HG03280 (cell line): Measurements from ENCODE around the gene HIRA.
A peak's percentile ranks its signal among the peaks of the same experiment; 100 is the strongest.
"Not testable (repeated sequence)": the region's sequence is repeated elsewhere in the genome, so short reads cannot be mapped to it uniquely, and the experiment has no call there.

Source experiments
- ATAC-seq: cut with Tn5 transposase; IDR thresholded peaks from one replicate; pipeline ENCODE4 v1.9.1; 2021; ENCODE audit warnings: mild to moderate bottlenecking, moderate library complexity; ENCODE audit not compliant: unreplicated experiment

HIRA gene

GRCh38 chr22:19331474-19331873 is 100.1 kb downstream of the HIRA start:
- no peak for ATAC-seq

DNA sequence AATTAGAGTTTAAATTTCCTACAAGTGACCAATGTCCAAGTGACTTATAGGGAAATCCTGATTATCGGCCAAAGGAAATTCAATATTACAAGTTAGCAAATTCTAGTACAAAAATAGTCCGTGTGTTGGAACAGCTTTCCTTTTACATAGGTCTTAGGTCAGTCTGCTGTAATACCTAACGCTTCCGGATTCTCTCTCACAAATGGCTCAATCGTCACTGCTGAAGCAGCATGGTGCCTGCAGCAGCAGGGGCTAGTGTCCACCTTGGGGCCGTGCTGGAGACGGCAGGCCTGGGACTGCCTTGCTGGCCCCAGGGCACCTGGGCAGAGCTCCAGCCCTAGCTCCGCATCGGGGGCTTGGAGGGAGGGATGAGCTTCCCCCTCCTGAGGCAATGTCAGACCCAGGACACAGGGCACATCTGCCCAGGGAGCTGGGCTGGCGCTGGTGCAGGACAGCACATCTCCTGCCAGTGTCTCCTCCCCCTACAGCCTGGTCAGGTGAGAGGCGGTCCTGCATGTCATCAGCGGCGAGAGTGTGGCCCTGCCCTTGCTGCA is 100.6 kb downstream of the HIRA start:
- ATAC-seq: no peak

DNA sequence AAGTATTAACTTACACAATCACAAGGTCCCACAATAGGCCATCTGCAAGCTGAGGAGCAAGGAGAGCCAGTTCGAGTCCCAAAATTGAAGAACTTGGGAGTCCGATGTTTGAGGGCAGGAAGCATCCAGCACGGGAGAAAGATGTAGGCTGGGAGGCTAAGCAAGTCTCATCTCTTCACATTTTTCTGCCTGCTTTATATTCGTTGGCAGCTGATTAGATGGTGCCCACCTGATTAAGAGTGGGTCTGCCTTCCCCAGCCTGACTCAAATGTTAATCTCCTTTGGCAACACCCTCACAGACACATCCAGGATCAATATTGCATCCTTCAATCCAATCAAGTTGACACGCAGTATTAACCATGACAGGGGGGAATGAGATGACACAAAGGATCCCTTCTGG is 101.3 kb downstream of the HIRA start:
- ATAC-seq: not testable (repeated sequence)

GRCh38 chr22:19329454-19329853 is 102.1 kb downstream of the HIRA start:
- ATAC-seq: no peak

- no peak for ATAC-seq
Observed at GRCh38 chr22:19325296-19325948, 106.1 kb downstream of the HIRA start.

- ATAC-seq: not testable (repeated sequence)
Observed at GRCh38 chr22:19323420-19323819, 108.1 kb downstream of the HIRA start.

DNA sequence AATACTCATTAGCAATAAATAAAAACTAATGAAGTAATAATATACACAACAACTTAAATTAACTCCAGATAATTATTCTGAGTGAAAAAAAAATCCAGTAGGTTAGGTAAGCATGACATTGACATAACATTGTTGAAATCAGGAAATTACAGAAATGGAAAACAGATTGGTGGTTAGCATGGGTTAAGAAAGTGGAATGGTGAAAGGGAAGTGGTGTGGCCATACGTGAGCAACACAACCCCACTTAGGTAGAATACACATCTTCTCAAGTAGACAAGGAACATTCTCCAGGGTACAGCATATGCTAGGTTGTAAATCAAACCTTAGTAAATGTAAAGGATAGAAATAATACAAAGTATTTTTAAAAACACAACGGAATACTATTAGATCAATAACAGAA is 109.8 kb downstream of the HIRA start:
- ATAC-seq: no peak

GRCh38 chr22:19320136-19320535 is 111.4 kb downstream of the HIRA start:
- ATAC-seq: not testable (repeated sequence)

- no peak for ATAC-seq
Observed at GRCh38 chr22:19319281-19319680, 112.3 kb downstream of the HIRA start.

DNA sequence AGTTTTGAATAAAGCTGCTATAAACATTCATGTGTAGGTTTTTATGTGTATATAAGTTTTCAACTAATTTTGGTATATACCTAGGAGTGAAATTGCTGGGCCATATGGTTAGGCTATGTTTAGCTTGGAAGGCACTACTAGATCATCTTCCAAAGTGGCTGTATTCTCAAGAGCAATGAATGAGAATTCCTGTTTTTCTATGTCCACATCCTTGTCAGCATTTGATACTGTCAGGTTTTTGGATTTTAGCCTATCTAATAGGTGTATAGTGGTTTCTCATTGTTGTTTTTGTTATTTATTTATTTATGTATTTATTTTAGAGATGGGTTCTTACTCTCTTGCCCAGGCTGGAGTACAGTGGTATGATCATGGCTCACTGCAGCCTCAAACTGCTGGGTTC is 113.7 kb downstream of the HIRA start:
- ATAC-seq: no peak

GRCh38 chr22:19307872-19308271 is 123.7 kb downstream of the HIRA start:
- ATAC-seq: no peak

DNA sequence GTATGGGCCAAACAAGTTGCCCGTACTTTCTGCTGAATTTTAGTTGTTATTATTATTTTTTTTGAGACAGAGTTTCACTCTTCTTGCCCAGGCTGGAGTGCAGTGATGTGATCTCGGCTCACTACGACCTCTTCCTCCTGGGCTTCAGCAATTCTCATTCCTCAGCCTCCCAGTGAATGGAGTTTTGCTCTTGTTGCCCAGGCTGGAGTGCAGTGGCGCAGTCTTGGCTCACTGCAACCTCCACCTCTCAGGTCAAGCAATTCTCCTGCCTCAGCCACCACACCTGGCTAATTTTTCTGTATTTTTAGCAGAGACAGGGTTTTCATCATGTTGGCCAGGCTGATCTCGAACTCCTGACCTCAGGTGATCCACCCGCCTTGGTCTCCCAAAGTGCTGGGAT is 125.0 kb downstream of the HIRA start:
- ATAC-seq: not testable (repeated sequence)

GRCh38 chr22:19304547-19304946 is 127.0 kb downstream of the HIRA start:
- ATAC-seq: no peak

DNA sequence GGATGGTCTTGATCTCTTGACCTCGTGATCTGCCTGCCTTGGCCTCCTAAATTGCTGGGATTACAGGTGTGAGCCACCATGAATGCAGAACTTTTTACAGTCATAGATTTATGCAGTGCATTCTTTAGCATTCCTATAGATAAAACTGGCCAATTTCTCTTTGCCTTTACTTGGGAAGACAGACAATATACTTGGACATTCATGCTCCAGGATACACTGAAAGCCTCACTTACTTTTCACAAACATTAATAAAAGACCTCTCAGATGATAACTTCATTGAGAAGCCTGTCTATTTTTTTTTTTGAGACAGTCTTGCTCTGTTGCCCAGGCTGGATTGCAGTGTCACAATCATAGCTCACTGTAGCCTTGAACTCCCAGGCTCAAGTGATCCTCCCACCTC is 127.7 kb downstream of the HIRA start:
- ATAC-seq: no peak

- no peak for ATAC-seq
Observed at GRCh38 chr22:19295733-19296132, 135.8 kb downstream of the HIRA start.

DNA sequence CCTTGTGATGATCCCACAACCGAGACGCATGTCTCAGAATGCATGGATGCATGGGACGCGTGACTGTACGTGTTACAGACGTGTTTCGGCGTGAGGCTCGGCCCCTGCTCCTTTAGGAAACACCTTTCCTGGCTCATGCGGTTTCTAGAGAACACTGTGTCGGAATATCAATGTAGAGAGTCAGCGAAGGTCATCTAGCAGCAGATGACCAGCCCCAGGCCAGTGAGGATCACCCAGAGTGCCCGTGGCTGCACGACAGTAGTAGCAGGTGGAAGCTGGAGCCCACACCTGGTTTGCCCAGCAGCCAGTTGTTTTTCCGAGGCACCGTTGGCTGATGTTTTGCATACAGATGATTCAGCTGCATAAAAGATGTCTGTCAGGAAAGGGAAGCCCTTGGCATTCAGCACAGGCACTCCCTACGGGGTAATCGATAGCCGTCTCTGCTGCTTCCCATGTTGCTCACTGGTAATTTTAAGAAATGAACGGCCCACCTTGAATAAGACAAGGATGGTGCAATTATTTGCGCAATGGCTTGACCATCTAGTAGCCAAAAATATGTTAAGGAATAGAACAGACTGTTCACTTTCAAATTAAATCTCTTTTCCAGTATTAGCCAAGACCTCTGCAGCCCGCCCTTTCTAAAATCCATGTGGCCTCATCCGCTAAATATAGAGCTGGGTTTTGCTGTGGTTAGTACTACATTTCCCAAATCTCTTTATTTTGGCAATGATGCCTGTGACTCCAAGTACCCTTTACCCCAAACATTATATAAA is 138.9 kb downstream of the HIRA start:
- no peak for ATAC-seq

GRCh38 chr22:19291580-19292457 is 139.7 kb downstream of the HIRA start, which contains the start of gene CLTCL1:
Gene CLTCL1 (minus strand): TSS chr22:19291719. CDS start chr22:19291641, 78 bp downstream.
- ATAC-seq: peak; percentile 59

- peak; percentile 33 for ATAC-seq
Observed at GRCh38 chr22:19291218-19291579, 140.3 kb downstream of the HIRA start.

- ATAC-seq: no peak
Observed at GRCh38 chr22:19290400-19291217, 140.9 kb downstream of the HIRA start.

DNA sequence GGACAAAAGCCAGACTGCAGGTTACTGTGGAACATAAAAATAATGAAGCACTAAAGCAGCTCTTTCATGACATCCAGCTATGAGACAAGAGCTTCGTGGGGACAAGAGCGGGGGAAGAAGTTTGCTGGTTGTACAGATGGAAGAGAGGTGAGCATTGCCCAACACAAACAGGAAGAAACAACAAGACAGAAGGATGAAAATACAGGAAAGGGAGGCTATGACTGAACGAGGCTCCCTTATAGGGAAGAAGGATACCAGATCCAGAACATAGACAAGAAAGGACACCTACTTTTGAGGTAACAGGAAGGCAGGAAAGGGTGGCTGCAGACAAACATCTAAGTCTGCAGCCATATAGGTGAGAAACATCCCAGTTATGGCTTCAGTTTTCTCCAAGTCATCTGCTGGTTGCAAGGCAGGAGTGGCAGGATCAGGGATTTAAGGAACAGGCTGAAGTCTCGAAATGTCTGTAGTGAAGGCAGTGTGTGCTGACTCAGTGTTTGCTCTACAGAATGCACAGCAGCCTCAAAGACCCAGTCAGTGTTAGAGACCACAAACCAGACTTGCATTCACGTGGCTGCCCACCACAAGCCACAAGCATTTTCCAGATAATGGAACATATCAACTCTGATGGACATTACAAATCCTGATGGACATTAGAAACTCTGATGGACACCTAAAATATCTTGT is 141.9 kb downstream of the HIRA start:
- no peak for ATAC-seq
